ENCODE data around the gene VSTM4.

Gene VSTM4

GRCh38 chr10:49035920-49036319 lies 79.4 kb downstream of the VSTM4 start:
- no peaks in the 10 kb centered on the region for H3K27me3 ChIP-seq (ENCODE audit: low read depth, low read length)
- H3K27ac ChIP-seq (ENCODE audit: low read length): no peak overlapping the region
- no peak overlapping the region for H3K4me3 ChIP-seq (ENCODE audit: low read length)
- no peaks in the 10 kb centered on the region for H3K79me2 ChIP-seq (ENCODE audit: low read length)
- no peaks in the 10 kb centered on the region for H3K36me3 ChIP-seq (replicated peaks; ENCODE audit: low read depth, low read length)
- no peak overlapping the region for H3K4me2 ChIP-seq (ENCODE audit: low read length)
- no peak for TF ChIP-seq EZH2phosphoT487 (IDR thresholded peaks at IDR 0.05; ENCODE audit: low read depth)
- no peak for TF ChIP-seq CTCF (IDR thresholded peaks at IDR 0.05; ENCODE audit: low read depth, low read length)
- H3K9ac ChIP-seq (ENCODE audit: low read length): no peak overlapping the region
- no peaks in the 10 kb centered on the region for H4K20me1 ChIP-seq (ENCODE audit: insufficient read depth, low read length)
- no peak overlapping the region for H2AFZ ChIP-seq (ENCODE audit: low read depth, low read length)
- no peaks in the 10 kb centered on the region for H3K4me1 ChIP-seq (ENCODE audit: low read length)
- no peaks in the 10 kb centered on the region for H3K9me3 ChIP-seq (ENCODE audit: insufficient read depth, low read length)

- Histone ChIP-seq H3K4me3 (ENCODE audit: low read length) (no peak overlapping the region), H3K27me3 (ENCODE audit: low read depth, low read length) (no peaks in the 10 kb centered on the region), H3K9ac (ENCODE audit: low read length) (no peak overlapping the region), H3K79me2 (ENCODE audit: low read length) (no peaks in the 10 kb centered on the region), H2AFZ (ENCODE audit: low read depth, low read length) (no peak overlapping the region), H4K20me1 (ENCODE audit: insufficient read depth, low read length) (no peaks in the 10 kb centered on the region), H3K9me3 (ENCODE audit: insufficient read depth, low read length) (no peaks in the 10 kb centered on the region), H3K27ac (ENCODE audit: low read length) (no peak overlapping the region), H3K4me1 (ENCODE audit: low read length) (no peaks in the 10 kb centered on the region), H3K36me3 (replicated peaks; ENCODE audit: low read depth, low read length) (no peaks in the 10 kb centered on the region), H3K4me2 (ENCODE audit: low read length) (no peak overlapping the region)
- no peak for TF ChIP-seq CTCF (IDR thresholded peaks at IDR 0.05; ENCODE audit: low read depth, low read length)
- TF ChIP-seq EZH2phosphoT487 (IDR thresholded peaks at IDR 0.05; ENCODE audit: low read depth): no peak
These were observed 80.4 kb downstream of the VSTM4 start for GRCh38 chr10:49034925-49035324.

GRCh38 chr10:49033939-49034338 lies 81.4 kb downstream of the VSTM4 start:
- Histone ChIP-seq H3K4me1 (ENCODE audit: low read length) (no peaks in the 10 kb centered on the region), H3K4me3 (ENCODE audit: low read length) (no peak overlapping the region), H3K27me3 (ENCODE audit: low read depth, low read length) (no peaks in the 10 kb centered on the region), H3K9me3 (ENCODE audit: insufficient read depth, low read length) (no peaks in the 10 kb centered on the region), H3K9ac (ENCODE audit: low read length) (no peak overlapping the region), H4K20me1 (ENCODE audit: insufficient read depth, low read length) (no peaks in the 10 kb centered on the region), H3K27ac (ENCODE audit: low read length) (no peak overlapping the region), H3K36me3 (replicated peaks; ENCODE audit: low read depth, low read length) (no peaks in the 10 kb centered on the region), H3K79me2 (ENCODE audit: low read length) (no peaks in the 10 kb centered on the region), H2AFZ (ENCODE audit: low read depth, low read length) (no peak overlapping the region), H3K4me2 (ENCODE audit: low read length) (no peak overlapping the region)
- TF ChIP-seq EZH2phosphoT487 (IDR thresholded peaks at IDR 0.05; ENCODE audit: low read depth) (no peak), CTCF (IDR thresholded peaks at IDR 0.05; ENCODE audit: low read depth, low read length) (no peak)

GRCh38 chr10:49029666-49030065 lies 85.7 kb downstream of the VSTM4 start:
- H3K79me2 ChIP-seq (ENCODE audit: low read length): no peaks in the 10 kb centered on the region
- TF ChIP-seq CTCF (IDR thresholded peaks at IDR 0.05; ENCODE audit: low read depth, low read length): no peak
- no peak for TF ChIP-seq EZH2phosphoT487 (IDR thresholded peaks at IDR 0.05; ENCODE audit: low read depth)
- no peak overlapping the region for H3K27ac ChIP-seq (ENCODE audit: low read length)

More at GRCh38 chr10:49029666-49030065, 85.7 kb downstream of the VSTM4 start:
- Histone ChIP-seq H2AFZ (ENCODE audit: low read depth, low read length) (no peak overlapping the region), H3K4me3 (ENCODE audit: low read length) (no peak overlapping the region), H3K9me3 (ENCODE audit: insufficient read depth, low read length) (no peaks in the 10 kb centered on the region), H3K27me3 (ENCODE audit: low read depth, low read length) (no peaks in the 10 kb centered on the region), H3K36me3 (replicated peaks; ENCODE audit: low read depth, low read length) (no peaks in the 10 kb centered on the region), H4K20me1 (ENCODE audit: insufficient read depth, low read length) (no peaks in the 10 kb centered on the region), H3K9ac (ENCODE audit: low read length) (no peak overlapping the region), H3K4me1 (ENCODE audit: low read length) (no peaks in the 10 kb centered on the region), H3K4me2 (ENCODE audit: low read length) (no peak overlapping the region)

Data from OCI-LY3 (cell line).